GM19099 (cell line): ENCODE results near the gene TLR1.

Experiments
- POLR2A ChIP-seq: IDR thresholded peaks from 3 replicates; pipeline ENCODE4 v1.6.1; 2011; ENCODE audit warnings: low read depth; ENCODE audit not compliant: insufficient read length; ENCODE audit errors: extremely low read depth

TLR1 gene

DNA sequence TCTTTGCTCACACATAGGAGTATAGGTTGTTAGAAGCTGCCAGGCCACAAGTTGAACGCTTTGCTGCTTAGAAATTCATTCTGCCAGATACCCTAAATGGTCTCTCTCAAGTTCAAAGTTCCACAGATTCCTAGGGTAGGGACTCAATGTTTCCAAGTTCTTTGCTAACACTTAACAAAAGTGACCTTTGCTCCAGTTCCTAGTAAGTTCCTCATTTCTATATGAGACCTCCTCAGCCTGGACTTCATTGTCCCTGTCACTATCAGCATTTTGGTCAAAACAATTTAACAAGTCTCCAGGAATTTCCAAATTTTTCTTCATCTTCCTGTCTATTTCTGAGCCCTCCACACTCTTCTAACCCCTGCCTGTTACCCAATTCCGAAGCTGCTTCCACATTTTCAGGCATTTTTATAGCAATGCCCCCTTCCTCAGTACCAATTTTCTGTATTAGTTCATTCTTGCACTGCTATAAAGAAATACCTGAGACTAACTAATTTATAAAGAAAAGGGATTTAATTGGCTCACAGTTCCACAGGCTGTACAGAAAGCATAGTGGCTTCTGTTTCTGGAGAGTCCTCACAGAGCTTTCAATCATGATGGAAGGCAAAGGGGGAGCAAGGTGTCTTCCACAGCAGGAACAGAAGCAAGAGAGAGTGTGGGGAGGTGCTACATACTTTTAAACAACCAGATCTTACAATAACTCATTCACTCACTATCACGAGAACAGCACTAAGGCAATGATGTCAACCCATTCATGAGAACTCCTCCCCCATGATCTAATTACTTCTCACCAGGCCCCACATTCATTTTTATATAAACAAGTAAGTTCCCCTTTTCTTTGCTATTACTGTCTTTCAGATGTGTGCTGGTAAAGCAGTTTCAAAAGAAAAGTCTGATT, 11.5 kb upstream of the TLR1 start:
- TF ChIP-seq POLR2A, result no peak

DNA sequence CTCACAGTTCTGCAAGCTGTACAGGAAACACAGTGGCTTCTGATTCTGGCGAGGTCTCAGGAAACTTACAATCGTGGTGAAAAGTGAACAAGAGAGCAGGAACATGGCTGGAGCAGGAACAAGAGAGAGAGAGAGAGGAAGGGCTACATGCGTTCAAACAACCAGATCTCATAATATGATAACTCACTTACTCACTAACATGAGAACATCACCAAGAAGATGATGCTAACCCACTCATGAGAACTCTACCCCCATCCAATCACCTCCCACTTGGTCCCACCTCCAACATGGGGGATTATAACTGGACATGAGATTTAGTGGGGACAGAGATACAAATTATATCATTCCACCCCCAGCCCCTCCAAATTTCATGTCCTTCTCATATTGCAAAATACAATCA, 9.8 kb upstream of the TLR1 start:
- TF ChIP-seq POLR2A, result no peak

DNA sequence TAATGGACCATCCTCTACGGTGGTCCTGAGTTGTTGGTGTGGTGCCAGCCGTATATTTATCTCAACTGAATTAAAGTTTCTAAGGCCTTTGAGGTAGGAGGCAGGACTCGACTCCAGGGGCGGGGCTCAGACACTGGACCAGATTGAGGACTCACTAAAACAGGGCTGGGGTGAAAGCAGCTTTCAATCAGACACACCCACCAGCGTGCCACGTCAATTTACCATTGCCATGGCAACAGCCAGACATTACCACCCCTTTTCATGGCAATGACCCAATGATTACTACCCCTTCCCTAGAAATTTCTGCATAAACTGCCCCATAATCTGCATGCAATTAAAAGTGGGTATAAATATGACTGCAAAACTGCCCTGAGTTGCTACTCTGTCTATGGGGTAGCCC, 6.7 kb upstream of the TLR1 start:
- TF ChIP-seq POLR2A, result no peak

DNA sequence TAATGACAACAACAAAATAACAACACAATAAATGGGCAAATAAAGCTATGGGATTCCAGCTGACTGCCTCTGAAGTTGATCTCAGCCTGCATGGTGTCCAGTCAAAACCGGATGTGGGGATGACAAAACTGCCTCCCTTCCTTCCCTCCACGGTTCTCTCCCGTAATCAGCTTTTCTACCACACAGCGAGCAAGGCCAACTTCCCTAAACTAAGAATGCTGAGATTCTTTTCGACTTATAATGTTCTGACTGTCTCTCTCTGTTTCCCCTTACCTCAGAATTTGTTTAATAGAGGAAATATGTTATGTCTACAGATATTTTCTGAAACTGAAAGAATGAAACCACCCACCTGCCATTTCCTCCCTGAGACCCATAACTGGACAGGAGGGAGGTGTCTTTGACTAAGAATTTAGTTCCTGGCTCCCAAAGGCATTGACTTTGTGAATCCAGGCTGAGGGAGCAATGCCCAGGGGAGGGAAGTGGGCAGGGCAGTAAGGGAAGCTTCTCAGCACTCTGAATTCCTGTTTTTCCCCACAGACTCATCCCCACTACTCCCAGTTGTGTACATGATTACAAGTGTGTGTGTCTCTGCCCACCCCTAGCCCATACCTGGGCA, 1.0 kb upstream of the TLR1 start:
- TF ChIP-seq POLR2A, result no peak

DNA sequence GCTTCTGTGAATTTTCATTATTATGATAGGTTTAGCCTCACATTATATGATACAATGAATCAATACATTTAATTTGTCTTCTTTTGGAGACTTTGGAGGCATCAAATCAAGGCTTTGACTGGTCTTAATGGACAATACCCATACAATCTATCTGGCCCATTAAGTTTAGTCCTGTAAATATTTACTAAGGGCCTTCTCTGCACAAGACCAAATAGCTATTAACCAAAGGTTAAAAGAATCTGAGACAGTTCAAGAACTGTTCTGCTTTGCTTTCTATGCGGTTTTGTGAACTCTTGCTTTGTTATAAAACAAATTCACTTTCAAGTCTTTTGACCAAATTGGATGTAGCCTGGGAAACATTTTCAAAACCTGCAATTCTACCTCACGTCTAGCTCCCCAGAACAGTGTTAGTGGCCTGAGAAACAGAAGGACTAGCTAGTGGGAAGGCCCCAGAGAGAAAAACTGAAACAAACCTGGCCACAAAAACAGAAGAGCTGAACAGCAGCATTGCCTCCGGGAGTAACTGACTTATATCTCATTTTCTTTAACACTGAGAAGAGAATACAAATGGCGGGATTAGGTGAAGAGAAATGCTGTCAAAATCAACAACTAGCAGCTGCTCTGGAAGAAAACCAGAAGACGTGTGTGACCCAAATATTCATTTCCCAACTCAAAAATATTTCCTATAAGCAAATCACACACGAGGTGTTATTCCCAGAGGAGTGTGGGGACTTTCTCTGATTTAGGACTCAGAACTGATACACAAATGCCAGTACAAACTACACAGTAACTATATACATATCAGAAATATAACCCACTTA, 548 bp downstream of the TLR1 start:
- no peak for TF ChIP-seq POLR2A

DNA sequence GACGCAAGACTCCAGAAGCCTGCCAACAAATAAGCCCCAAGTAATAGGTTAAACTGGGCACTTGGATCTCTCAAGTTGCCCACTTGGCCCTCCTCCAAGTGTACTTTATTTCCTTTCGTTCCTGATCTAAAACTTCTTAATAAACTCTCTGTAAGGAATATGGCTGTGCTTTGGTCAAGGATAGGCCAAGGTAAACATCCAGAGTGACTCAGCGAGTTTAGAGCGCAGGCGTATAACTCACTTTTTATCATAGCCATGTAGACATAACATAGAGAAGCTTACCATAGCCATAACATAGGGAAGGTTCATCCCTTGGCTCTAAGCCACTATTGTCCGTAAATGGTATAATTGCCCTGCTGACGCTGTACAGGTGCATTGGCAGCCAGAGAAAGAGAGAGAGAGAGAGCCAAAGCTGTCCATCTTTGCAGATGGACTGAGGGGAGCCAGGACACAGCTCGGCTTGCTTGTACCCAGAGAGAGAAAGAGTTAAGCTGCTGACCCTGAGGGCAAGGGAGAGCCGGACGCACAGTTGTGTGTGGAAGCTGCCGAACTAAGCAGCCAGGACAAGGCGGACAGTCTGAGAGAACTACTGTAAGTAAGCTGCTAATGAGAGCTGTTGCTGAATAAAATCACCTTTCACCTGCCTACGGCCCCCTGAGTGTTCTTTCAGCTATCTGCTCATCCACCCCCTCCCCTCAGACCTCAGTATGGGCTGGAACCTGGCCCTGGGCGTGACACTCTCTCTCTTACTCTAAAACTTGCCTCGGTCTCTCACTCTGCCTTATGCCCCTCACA, 1.8 kb downstream of the TLR1 start:
- no peak for TF ChIP-seq POLR2A

DNA sequence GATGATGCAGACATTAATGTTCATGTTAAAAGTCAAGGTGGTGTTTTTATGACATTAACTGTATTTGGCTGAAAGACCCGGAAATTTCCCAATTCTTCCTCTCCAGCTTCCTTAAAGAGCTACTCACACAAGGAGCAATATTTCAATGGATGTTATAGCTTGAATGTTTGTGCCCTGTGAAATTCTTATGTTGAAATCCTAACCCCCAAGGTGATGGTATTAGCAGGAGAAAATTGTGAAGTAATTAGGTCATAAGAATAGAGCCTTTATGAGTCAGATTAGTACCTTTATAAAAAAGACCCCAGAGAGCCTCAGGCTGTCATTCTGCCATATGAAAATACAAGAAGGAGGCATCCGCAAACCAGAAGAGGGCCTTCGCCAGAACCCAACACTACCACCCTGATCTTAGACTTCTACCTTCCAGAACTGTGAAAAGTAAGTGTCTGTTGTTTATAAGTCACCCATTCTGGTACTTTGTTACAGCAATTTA, 3.6 kb downstream of the TLR1 start:
- TF ChIP-seq POLR2A, result no peak

DNA sequence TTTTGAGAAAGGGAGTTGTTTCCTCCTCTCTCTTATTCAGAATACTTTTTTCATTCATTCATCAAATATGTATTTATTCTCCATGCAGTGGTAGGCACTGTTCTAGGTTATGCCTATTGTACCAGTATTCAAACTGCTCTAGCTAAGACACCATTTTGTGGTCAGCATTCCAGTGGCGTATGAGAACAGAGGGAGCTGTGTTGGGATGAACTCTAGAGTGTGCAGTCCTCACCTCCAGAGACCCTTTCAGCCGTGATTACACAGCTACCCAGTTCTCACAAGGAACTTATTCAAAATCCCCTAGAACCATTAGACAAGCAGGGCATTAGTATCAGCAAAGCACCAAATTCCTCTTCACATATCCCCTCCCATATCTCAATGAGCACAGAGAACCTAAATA, 4.2 kb downstream of the TLR1 start:
- TF ChIP-seq POLR2A, result no peak

DNA sequence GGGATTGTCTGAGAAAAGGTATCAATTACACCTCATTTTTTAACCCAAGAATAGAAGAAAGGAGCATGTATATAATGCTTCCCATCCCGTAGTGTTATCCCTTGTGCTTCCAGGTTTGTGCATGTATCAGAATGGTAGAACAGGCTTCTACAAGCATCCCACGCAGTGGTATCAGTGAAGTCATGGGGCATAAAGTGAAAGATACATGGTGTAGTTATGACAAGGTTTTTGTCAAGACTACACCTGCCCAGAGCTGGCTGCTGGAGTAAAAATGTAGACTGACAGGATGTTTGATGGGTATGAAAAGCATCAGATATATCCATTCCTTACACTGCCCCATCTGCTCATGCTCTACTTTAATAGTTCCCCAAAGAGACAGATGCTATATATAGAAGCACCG, 9.5 kb downstream of the TLR1 start:
- TF ChIP-seq POLR2A, result no peak

DNA sequence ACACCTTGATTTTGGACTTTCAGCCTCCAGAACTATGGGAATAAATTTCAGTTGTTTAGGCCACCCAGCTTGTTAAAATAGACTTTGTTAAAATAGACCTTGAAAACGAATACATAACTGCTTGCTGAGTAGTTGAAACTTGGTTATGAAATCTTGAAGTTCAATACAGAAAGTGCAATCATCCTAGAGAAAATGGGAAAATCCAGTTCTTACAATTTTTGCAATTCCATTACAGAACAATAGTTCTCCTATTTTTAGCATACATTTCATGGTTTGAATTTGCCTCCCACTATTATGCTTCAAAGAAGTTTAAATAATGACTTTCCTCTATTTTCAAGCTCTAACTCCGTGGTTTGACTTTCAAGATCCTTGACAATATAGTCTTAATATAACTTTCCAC, 10.5 kb downstream of the TLR1 start:
- no peak for TF ChIP-seq POLR2A

DNA sequence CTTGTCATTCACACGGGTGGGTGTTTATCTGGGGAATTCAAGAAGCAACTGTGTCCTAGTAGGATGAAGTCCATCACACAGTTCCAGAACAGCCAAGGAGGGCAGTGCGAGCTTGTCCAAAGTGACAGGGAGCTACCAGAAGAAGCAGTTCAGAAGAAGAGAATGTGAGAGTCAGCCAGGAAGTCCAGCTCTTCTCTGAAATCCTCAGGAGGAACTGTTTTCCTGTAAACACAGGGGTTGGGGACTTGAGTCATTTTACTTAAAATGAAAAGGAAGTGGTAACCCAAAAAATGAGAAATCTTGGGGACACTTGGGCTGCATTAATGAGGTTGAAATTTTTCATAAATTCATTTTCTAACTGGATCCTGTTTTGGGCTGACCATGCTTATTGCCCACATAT, 13.6 kb downstream of the TLR1 start:
- TF ChIP-seq POLR2A, result no peak

DNA sequence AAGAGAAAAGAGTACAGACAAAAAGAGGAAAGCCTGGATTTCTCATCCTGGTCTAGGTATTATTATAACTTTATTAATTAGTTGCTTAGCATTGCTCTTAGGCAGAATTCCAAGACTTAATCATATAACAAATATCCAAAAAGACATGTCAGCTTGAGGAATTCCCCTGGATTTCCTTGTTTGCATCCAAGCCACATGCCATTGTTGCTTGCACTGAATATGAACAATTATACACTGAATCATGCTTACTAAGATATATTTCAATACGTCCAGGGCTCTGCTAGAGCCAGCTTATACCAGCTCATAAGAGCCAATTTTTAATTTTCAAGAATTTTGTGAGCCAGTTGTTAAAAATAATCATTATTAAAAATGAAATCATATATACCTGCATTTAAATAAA, 16.3 kb downstream of the TLR1 start:
- TF ChIP-seq POLR2A, result no peak

DNA sequence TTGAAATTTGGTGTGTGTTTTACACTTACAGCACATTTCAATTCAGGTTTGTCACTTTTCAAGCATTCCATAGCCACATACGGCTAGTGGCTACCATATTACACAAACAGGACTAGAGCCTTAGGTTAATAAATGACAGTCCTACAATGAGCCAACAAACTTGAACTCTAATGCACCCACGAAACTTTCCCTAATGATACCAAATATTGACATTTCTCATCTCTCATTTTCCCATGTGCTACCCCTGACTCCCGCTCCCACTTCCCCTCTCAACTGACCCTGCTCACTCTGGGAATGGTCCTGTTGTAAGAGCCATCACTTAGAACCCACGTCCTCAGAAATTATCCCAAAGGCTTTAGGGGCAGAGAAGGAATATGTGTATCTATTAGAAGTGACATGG, 16.9 kb downstream of the TLR1 start:
- TF ChIP-seq POLR2A, result no peak

DNA sequence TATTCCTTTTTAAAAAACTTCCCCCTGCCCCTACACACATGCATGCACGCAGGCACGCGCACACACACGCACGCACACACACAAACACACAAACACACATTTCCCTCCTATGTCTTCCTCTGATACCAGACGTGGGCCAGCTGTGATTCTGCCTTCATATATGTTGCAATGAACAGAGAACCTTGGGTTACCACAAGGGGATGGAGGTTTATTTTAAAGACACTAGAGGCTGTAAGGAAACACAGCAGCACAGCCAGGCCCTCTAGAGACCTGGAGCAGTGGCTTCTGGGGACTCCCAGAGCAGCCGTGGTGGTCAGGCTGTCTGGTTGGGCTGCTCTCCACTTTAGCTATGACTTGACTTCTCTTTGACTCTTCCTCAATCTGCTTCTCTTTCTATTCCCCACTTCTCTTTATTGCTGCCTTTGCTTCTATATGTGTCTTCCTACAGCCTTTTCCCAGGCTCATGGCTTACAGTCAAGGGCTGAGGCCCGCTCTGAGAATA, 18.6 kb downstream of the TLR1 start:
- TF ChIP-seq POLR2A, result no peak
